Measurements from ENCODE around the gene GNG7. TPM values are rescaled to one million over a fixed set of nuclear protein-coding genes. Genes with fewer than 3 reads are reported as not detected.

GNG7 gene
- total and polyA plus RNA-seq, 10 of the 15 experiments (the other 5 are each of a cell fraction or from before 2014, with no cell fraction given), result 1.9 to 13.6 (median 6.5) TPM

DNA sequence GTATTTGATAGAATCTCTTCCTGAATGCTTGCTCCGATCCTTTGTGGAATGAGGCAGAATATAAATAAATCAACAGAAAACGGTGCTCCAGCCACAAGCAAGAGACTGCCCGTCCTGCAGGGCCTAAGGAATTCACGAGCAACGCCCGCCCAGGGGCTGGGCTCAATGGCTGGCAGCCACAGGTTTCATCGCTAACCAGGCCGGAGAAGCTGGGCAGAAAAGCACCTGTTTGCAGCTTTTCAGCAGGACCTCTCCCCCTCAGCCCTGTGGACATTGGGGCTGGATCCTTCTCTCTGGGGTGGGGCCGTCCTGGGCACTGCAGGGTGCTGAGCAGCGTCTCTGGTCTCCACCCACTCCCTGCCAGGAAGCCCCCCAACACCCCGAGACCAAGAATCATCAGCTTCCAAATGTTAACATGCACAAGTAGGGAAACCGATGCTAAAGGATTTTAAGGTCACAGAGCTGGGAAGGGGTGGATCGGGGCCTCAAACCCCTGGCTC is 124.1 kb downstream of the GNG7 start:
- Histone ChIP-seq H3K4me3 (no peak overlapping the region), H3K4me1 (ENCODE audit: control insufficient read depth, insufficient read depth, low read length) (peaks cover 7% of the 10 kb centered on the region; the same call in 1 of the 2 replicates), H3K36me3 (ENCODE audit: control insufficient read depth in 2 of 2, insufficient read depth in 2 of 2, low read length in 1 of 2) (no peaks in the 10 kb centered on the region), H3K9me3 (replicated peaks; ENCODE audit: control insufficient read depth, insufficient read depth, low read length) (peaks cover 10% of the 10 kb centered on the region; the same call in 2 of the 3 replicates), H3K27me3 (replicated peaks in 1 of 2; ENCODE audit: control insufficient read depth in 2 of 2, insufficient read depth in 2 of 2, low read length in 1 of 2) (no peaks in the 10 kb centered on the region), H3K4me2 (ENCODE audit: control insufficient read depth, insufficient read depth) (no peak overlapping the region), H3K9ac (ENCODE audit: control insufficient read depth, insufficient read depth, low read length) (no peak overlapping the region), H4K20me1 (ENCODE audit: control insufficient read depth, insufficient read depth) (no peaks in the 10 kb centered on the region), H3K79me2 (ENCODE audit: control insufficient read depth, insufficient read depth, low read length) (no peaks in the 10 kb centered on the region), H3K27ac (ENCODE audit: control insufficient read depth, insufficient read depth) (no peak overlapping the region), H2AFZ (ENCODE audit: control insufficient read depth, low read depth, low read length) (no peak overlapping the region)
- SMC1A ChIA-PET (ENCODE audit: uncharacterized antibody, unreplicated experiment), result interaction anchor here (3.6 to 5.8 kb wide), 2 partner anchors 32 to 101 kb away, joined by 20 to 47 read pairs; partner anchors contain the start of gene GADD45B
- CTCF ChIA-PET, result interaction anchor here (1.1 to 4.7 kb wide), 8 partner anchors 15 to 105 kb away, joined by 3 to 50 read pairs (median 9); partner anchors contain the start of gene GADD45B
- FAIRE-seq (no peak), ATAC-seq (no peak), DNase-seq (ENCODE audit: low read depth, low spot score) (no peak)
- RAD21 ChIA-PET (ENCODE audit: unreplicated experiment), result interaction anchor here (1.2 to 3.9 kb wide), 6 partner anchors 17 to 105 kb away, joined by 4 to 51 read pairs (median 12); partner anchors contain the start of gene GADD45B
- intact Hi-C loops (cut with micrococcal nuclease; ENCODE audit: unreplicated experiment), result no loop called here
- POLR2A ChIA-PET, result interaction anchor here (0.5 to 1.4 kb wide), 4 partner anchors 15 to 103 kb away, joined by 3 to 5 read pairs (median 4); partner anchors contain the start of gene GADD45B
- no TSS peak for BruUV-seq (replicated peaks)
- in situ Hi-C loops (cut with MboI), result no loop called here
- WGBS (ENCODE audit: insufficient coverage, insufficient replicate concordance, low lambda C conversion rate, missing lambda C conversion rate), result 70% methylated on average over 12 of the region's 13 CpGs
- TF ChIP-seq ZSCAN29 (IDR thresholded peaks at IDR 0.05) (no peak), HCFC1 (IDR thresholded peaks at IDR 0.05; ENCODE audit: low read length) (no peak), CEBPB (IDR thresholded peaks at IDR 0.05; ENCODE audit: borderline replicate concordance in 1 of 2, low read depth in 2 of 2, low read length in 2 of 2) (no peak), EGR1 (IDR thresholded peaks at IDR 0.05; ENCODE audit: borderline replicate concordance in 1 of 2, low read depth in 2 of 2, low read length in 2 of 2) (no peak), SP1 (IDR thresholded peaks at IDR 0.05; ENCODE audit: low read depth, low read length) (no peak), YY1 (IDR thresholded peaks at IDR 0.05; ENCODE audit: low read depth, low read length) (no peak), SMARCA5 (IDR thresholded peaks at IDR 0.05) (no peak), ZZZ3 (IDR thresholded peaks at IDR 0.05; ENCODE audit: control insufficient read depth, insufficient read length, low read depth) (no peak), MEF2B (IDR thresholded peaks at IDR 0.05; ENCODE audit: partially characterized antibody, poor library complexity, severe bottlenecking) (no peak), CBX3 (IDR thresholded peaks at IDR 0.05; ENCODE audit: borderline replicate concordance, low read depth) (no peak), CREB1 (IDR thresholded peaks at IDR 0.05; ENCODE audit: low read depth) (no peak), SUZ12 (IDR thresholded peaks at IDR 0.05; ENCODE audit: unreplicated experiment) (no peak), MYC (IDR thresholded peaks at IDR 0.05; ENCODE audit: insufficient read depth, insufficient read length, insufficient replicate concordance, low read length, severe bottlenecking) (no peak), IKZF2 (IDR thresholded peaks at IDR 0.05) (no peak)
- TF ChIP-seq, protein P1, sequence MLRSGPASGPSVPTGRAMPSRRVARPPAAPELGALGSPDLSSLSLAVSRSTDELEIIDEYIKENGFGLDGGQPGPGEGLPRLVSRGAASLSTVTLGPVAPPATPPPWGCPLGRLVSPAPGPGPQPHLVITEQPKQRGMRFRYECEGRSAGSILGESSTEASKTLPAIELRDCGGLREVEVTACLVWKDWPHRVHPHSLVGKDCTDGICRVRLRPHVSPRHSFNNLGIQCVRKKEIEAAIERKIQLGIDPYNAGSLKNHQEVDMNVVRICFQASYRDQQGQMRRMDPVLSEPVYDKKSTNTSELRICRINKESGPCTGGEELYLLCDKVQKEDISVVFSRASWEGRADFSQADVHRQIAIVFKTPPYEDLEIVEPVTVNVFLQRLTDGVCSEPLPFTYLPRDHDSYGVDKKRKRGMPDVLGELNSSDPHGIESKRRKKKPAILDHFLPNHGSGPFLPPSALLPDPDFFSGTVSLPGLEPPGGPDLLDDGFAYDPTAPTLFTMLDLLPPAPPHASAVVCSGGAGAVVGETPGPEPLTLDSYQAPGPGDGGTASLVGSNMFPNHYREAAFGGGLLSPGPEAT (IDR thresholded peaks at IDR 0.05; ENCODE audit: low read depth), result no peak
- TF ChIP-seq, protein P2, sequence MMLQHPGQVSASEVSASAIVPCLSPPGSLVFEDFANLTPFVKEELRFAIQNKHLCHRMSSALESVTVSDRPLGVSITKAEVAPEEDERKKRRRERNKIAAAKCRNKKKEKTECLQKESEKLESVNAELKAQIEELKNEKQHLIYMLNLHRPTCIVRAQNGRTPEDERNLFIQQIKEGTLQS (IDR thresholded peaks at IDR 0.05; ENCODE audit: borderline replicate concordance, extremely low read depth, low read depth, low read length), result no peak
- TF ChIP-seq, protein P3, sequence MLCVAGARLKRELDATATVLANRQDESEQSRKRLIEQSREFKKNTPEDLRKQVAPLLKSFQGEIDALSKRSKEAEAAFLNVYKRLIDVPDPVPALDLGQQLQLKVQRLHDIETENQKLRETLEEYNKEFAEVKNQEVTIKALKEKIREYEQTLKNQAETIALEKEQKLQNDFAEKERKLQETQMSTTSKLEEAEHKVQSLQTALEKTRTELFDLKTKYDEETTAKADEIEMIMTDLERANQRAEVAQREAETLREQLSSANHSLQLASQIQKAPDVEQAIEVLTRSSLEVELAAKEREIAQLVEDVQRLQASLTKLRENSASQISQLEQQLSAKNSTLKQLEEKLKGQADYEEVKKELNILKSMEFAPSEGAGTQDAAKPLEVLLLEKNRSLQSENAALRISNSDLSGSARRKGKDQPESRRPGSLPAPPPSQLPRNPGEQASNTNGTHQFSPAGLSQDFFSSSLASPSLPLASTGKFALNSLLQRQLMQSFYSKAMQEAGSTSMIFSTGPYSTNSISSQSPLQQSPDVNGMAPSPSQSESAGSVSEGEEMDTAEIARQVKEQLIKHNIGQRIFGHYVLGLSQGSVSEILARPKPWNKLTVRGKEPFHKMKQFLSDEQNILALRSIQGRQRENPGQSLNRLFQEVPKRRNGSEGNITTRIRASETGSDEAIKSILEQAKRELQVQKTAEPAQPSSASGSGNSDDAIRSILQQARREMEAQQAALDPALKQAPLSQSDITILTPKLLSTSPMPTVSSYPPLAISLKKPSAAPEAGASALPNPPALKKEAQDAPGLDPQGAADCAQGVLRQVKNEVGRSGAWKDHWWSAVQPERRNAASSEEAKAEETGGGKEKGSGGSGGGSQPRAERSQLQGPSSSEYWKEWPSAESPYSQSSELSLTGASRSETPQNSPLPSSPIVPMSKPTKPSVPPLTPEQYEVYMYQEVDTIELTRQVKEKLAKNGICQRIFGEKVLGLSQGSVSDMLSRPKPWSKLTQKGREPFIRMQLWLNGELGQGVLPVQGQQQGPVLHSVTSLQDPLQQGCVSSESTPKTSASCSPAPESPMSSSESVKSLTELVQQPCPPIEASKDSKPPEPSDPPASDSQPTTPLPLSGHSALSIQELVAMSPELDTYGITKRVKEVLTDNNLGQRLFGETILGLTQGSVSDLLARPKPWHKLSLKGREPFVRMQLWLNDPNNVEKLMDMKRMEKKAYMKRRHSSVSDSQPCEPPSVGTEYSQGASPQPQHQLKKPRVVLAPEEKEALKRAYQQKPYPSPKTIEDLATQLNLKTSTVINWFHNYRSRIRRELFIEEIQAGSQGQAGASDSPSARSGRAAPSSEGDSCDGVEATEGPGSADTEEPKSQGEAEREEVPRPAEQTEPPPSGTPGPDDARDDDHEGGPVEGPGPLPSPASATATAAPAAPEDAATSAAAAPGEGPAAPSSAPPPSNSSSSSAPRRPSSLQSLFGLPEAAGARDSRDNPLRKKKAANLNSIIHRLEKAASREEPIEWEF (IDR thresholded peaks at IDR 0.05; ENCODE audit: insufficient replicate concordance, low read depth, low read length), result no peak

All from GM12878 (cell line).